Measurements from ENCODE around the gene IQSEC3.

IQSEC3 gene

DNA sequence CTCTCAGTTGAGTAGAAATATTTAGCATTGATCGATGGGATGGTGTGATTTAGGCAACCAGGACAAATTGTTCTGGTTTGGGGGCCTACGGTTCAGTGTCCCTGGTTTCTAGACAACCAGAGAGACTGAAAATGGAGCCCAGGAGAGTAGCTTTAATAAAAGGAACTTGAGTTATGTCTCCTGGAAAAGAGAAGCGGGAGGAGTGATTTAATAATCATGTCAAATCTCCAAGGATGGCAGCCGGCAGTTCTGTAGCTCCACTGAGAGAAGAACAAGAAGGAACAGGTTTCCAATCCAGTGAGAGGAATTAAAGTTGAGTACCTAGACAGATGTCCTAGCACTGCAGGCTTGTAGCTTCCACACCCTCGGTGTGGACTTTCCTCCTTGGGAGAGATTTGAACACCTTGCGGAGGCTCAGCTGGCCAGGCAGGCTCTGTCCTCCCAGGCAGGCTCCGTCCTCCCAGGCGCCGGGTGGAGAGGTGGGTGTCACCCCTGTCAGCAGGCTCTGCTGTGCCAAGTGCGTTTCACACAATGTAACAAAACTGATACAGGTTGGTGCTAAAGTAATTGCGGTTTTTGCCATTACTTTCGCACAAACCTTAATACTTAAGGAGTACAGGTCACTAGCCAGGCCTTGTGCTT is 101.5 kb downstream of the IQSEC3 start:
- no peak for DNase-seq

DNA sequence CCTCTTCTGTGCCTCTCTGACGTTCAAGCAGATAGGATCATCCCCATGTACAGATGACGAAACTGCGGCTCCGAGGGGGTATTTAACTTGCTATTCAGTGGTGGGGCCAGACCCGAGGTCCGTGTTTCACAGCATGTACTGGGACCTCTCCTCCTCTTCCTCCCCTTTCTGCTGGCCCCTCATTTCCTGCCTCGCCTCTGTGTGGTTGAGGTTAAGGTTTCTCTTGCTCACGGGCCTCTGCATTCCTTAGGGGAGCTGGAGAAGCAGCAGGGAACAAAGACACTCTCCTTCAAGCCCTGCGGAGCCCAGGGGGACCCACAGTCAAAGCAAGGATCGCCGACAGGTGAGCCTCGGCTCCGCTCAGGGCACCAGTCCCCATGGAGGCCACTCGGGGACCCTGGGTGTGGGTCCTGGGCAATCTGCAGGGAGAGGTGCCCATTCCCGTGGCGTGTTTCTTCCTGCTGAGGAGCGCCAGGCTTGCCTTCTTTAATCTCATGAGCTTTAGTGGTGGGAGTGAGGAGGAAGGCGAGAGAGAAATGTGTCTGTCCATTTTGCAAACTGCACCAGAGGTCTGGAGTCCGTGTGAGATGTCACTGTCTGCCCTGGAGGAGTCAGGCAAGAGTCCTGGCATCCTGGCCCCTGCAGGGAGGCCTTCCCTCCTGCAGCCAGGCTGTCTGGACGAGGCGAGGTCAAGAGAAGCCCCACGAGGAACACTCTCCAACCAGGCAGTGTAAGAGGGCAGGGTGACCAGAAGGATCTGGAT is 102.4 kb downstream of the IQSEC3 start:
- no peak for DNase-seq

DNA sequence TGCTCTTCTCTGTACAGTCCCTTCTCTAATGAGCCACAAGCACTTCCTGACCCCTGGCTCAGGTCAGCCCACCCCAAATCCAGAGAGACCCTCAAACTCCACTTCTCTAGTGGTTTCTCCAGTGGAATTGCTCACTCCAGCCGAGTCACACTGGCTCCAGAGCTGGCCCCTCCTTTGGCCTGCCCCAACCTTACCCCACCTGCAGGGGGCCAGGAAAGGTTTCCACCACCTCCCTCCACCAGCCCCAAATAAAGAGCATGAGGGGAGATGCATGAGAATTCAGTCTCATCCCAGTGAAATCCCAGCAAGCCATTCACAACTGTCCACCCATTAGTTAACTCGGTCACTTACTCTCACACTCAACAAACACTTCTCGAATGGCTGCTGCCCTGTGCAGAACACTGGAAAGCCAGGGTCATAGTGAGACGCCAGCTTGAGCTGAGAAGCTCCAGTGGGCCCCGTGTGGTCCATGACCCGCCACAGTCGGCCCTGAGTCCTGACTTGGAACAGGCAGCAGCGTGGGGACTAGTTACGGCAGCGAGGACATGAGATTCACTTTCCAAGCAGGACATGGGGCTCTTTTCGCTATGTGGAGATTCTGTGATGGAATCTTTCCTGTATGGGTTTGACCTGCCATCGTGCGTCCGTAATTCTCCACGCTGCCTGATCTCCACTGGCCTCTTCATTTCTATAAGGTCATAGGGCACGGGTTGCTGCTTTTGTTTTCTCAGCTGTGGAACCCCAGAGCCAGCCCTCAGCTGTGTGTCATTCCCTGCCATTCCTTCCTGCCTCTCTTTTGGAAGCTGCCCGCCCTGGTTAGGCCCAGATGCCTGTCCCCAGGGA is 103.2 kb downstream of the IQSEC3 start:
- no peak for DNase-seq

DNA sequence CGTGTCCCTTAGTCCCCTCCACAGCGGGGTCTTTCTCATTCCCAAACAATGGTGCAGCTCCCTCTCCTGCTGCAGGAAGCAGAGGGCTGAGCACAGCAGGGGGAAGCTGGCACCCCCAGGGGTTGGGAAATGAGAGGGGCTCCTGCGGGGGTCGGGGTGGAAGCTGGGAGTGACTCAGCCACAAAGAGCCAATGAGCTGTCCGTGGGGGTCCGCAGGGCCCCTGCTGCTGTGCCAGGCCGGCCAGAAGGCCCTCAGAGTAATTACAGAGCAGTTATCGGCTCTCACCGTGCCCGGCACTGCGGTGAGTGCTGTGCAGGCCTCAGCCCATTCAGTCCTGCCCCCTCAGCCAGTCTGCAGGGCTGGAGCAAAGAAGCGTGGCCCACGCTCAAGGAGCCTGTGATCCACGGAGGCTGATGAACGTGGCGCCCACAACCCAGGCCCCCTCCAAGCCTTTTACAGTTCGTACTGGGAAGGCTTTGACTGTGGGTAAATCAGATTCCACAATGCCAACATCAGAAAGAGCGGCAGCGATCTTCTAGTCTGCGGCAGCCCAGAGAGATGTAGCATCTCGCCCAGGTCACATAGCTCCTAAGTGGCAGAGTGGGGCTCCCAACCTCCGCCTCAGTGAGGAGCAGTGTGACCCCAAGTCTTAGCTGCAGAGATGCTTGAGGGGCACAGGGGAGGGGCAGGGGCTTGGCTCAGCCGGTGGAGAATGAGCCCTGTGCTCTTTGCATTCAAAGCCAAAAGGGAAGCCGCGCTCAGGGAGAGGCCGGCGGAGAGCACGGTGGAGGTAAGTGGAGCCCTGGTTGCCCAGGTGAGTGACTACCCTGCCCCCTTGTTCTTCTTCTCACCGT is 104.0 kb downstream of the IQSEC3 start:
- no peak for DNase-seq

DNA sequence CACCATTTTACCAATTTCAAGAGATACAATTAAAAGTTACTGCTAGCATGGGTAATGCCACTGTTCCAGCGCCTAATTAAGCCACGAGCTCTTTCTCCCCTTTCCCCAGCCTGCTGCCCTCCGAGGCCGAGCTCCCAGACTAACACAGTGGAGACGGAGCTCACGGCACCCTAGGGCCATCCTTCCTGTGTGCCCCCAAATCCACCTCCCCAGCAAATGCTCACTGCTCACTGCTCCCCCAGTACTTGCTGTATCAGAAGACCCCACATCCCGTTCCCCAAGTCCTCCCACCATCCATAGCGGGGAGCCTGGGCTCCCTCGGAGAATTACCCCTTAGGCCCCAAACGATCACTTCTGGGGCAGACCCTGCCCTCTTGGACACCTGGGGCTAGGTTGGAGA is 104.7 kb downstream of the IQSEC3 start:
- DNase-seq = no peak

DNA sequence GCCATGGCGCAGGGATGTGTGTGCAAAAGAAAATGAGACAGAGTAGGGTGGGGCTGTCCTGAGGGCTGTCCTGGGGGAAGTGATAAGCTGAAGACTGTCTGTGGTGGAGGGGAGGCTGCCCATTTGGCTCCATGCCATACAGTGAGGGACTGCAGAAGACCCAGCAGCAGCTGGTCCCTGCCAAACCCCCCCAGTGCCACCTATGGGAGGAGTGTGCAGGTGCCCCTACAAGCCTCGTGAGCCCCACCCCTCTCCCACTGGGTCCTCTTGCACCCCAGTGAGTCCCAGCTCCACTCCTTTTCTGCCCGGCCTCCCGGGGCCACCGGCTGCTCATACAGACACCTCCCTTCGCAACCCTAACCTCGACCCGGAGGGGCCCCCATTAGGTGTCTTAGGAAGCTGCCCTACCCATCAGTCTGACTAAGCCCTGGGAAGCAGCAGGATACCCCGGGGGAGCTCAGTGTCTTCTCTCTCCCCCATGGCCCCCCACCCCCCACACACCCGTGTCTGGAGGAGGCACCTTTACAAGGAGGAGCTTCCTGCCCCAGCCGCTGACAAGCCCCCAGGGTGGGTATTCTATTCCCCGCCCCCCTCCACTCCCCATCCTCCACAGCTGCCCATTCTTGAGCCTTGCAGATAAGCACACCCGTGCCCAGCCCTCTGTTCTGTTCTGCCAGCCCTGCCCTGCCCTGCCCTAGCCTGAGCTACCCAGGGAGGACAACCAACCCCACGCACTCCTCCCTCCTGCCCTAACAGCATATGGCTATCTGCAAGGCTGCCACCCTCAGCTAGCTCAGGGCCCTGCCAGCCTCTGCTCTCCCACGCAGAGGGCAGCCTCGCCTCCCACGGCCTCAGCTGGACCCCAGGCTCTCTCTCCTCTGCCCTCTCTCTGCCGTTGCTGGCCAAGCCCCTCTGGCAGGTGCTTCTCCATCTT is 105.4 kb downstream of the IQSEC3 start:
- no peak for DNase-seq

DNA sequence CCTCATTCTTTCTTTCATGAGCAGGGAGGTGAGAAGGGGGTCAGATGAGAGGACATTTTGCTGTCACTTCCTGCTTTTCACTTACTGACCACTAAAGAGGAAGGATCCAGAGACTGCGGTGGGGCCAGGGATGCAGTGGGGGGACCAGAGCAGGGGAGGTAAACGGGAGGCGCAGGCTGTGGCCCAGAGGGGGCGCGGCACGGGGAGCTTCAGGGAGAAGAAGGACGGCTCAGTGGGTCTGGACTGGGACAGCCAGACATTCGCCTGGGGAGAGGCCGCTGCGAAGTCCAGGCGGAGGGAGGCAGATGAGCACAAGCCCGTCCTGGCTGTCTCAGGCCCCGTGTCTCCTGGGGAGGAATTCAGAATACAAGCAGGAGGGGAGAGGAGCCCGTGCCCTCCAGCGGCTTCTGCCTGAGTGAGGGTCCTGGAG is 106.2 kb downstream of the IQSEC3 start:
- no peak for DNase-seq

DNA sequence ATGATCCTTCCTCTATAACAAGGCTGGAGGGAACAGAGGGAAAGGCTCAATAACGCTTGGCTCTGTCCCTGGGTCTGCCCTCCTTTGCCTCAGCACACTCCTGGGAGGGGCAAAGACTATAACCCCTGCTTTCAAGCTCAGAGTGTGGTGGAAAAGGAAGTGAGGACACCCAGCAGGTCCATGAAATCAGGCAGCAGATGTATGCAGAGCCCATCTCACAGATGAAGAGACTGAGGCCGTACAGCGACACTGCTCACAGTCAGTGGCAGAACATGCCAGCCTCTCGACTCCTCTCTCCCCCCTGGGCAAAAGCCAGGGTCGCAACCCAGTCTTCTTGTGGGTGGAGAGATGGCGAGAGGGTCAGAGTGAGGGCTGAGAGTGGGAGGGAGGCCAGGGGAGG is 107.6 kb downstream of the IQSEC3 start:
- DNase-seq = no peak

DNA sequence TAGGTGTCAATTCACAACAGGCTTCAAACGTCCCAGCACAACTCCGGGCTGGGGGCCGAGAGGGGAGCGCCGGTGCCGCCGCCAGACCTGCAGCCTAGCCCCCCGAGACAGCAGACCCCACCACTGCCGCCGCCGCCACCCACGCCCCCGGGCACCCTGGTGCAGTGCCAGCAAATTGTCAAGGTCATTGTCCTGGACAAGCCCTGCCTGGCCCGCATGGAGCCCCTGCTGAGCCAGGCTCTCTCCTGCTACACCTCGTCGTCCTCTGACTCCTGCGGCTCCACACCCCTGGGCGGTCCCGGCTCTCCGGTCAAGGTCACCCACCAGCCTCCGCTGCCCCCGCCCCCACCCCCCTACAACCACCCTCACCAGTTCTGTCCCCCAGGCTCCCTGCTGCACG is 108.0 kb downstream of the IQSEC3 start:
- no peak for DNase-seq

DNA sequence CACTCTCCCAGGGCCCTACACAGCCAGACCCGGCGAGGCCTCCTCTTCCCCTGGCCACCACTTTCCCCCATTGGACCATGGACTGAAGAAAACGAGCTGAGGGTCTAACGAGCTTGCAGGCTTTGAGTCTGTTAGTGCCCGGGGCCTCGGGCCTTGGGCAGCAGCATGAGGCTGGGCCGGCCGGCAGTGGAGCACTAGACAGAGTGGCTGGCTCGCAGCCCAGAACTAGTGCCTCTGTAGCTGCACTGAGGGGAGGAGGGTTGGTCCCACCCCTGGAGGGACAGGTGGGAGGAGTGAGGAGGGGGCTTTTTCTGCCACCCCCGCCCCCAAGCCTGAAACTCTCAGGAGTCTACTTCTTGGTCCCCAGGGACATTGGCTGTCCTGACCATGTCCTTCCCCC is 108.7 kb downstream of the IQSEC3 start:
- no peak for DNase-seq

DNA sequence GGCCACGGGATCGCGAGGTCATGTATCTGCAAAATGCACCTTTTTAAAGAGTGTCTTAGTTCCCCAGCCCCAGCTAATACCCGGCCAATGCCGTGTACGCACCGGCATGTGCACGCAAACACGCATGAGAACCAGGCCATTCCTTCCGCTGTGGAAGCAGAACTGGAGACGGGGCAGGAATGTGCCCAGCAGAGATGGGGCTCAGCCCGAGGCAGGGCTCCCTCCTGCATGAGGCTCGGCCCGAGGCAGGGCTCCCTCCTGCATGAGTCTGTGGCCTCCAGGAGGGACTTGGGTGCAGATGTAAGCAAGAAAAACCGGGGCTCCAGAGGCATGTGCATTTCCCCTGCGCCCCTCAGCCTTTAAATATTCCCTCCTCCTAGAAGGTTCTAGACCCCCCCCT is 109.2 kb downstream of the IQSEC3 start:
- no peak for DNase-seq

DNA sequence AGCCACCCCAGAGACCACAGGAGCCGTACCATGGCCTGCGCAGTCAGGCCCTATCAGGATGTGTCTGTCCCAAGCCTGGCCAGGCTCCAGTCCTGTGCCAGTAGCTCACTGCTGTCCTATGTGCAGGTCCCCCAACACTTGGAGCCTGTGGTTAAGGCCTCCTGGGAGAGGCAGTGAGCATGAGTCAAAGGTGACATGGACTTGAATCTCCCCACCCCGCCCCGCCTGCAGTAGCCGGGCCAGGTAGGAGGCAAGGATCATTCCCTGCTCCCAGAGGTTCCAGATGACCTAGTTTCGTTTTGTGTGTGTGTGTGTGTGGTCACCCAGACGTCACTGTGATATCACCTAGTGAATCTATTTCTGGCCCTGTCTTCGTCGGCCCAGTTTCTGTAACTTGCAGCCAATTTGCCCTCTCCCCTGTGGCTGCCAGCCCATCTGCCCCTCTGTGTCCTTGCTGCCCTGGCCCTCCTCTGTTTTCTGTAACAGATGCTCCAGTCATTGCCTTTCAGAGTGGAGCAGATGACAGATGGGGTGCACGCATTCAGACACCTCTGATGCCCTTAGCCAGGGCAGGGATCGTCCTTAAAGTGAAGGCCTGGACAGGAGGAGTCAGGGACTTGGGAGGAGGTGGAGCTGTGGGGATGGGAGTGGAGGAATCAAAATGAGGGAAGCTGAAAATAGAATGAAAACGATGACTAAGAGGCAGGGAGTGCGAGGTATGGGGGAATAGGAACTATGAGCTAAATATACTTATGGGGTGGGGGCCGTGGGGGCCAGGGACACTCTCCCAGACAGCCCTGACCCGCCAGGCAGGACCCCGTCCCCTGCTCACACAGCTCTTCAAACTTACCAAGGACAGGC is 110.0 kb downstream of the IQSEC3 start:
- no peak for DNase-seq

DNA sequence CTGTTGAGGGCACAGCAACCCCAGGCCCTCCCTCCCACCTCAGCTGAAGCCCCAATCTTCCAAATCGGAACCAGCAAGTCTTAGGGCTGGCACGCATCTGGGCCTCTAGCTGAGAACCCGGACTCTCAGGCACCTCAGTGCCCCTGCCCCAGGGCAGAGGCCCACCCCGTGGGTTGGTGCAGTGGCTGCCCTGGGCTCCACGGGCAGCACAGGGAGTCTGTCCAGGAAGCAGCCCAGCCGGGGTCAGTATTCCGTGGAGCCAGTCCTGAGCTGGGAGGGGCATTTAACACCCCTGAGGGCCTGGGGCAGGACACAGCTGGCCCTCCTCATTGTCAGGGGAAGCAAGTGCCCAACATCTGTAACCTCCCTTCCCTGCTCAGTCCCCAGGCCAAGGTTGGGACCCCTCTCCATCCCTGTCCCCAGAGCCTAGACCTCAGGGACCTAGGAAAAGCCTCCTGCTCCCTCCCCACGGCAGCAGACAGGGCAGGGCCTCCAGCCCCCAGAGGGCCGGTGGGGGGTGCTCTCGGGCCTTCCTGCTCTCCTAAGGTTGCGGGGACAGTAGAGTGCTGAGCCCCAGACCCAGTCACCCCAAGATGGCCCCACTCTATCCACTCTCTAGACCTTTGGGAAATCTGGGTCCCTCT is 110.9 kb downstream of the IQSEC3 start:
- DNase-seq = no peak

DNA sequence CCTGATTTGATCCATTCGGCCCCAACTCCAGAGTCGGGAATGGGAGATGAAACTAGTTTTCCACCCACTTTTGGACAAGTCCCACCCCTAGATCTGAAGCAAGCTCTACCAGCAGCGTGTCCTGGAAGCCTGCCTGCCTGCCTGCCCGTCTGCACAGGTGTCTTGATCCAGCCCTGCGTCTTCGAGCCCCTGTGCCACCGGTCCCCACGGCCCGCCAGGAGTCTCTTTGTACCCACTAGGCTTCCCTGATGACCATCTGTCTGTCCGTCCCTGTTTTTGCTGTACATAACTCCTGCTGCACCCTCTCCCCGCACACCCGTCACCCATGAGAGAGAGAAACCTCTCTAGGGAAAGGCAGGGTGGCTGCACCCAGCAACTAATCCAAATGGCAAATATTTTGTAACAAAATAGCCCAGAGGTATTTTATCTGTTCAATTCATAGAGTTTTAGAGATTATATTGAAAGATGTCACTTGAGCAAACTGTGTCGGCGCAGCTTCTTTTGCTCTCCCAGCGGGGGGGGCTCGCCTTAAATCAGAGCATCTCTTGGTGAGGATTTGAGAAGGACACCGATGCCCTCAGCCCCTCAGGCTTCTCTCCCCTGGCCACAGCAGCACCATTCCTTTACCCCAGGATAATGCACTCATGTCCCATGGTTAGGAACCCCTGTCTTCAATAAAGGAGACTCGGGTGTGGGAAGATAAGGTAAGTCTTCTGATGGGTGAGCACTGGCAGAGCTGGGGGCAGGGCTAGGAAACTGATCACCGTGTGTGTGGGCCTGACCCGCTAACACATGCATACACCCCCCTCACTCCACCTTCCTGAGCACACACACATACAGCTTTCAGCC is 111.6 kb downstream of the IQSEC3 start:
- no peak for DNase-seq

DNA sequence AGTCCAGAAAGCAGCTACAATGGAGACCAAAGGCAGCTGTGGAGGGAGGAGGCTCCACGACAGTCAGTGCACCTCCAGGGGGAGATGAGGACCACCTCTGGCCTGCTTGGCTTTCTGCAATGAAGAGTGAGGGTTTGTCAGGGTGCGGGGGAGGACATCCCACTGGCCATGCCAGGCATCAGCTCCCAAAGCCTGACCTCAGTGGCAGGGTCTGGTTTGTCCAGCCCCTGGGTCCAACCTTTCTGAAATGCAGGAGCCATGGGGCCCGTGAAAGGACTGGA is 112.2 kb downstream of the IQSEC3 start:
- no peak for DNase-seq

DNA sequence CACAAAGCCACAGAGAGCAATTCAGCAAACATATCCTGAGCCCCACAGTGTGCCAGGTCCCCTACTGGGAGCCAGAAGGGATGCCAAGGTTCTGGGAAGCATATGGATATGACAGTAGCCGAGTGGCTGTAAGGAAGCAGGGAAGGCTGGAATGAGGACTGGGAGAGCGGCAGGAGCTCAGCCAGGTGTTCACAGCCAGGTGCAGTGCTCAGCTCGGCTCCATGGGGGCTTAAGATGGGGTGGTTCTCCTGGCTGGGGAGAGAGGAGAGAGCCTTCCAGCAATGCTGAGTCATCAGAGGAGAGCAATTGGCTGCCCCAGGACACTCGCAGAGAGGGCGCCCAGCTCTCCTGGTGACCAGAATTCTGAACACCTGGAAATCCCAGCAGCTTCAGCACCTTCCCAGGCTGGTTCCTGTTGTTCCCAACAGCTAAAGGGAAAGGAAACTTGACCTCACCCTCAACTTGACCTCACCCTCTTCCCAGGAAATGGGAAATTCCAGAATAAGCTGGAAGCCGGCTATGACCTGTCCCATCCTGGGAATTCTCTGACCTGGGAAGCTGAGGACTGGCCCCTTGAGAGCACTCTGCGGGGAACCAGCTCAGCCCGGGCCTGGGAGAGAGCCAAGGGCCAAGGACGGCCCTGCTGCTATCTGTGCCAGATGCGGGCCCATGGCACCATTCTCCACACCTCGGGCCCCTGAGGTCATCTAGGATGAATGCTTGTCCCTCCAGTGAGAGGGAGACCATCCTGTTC is 112.7 kb downstream of the IQSEC3 start:
- no peak for DNase-seq

DNA sequence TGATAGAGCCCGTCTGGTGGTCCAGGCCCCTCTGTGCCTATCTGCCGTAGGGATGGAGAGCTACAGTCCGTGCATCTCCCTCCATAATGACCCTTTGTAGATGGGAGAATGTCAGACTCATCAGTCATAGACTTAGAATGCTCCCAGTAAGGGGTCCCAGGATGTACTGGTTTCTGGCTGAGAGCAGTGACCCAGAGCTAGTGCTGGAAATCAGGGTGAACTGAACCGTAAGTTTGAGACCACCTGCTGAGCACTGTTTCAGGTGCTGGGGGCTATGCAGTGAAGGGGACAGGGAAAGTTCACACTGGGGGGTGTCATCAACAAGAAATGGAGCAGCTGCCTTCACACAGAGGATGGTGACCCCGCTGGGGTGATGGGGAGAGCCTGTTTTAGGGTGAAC is 113.3 kb downstream of the IQSEC3 start:
- DNase-seq = no peak

DNA sequence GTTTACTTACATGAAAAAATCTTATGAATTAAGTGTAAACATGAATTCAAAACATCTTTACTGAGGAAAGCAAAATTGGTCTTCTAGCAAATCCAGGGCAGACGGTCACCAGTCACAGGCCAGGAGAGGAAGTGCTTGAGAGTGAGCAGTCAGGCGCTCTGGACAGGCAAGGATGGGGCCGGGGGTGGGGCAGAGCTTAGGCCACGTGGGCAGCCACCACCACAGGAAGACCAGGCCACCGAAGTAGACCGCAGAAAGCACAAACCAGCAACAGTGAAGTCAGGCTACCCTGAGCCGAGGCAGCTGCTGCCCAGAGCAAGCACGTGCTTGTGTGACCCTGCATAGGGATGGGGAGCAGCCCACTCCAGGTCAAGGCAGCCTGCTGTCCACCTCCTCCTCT is 113.9 kb downstream of the IQSEC3 start:
- DNase-seq = no peak

DNA sequence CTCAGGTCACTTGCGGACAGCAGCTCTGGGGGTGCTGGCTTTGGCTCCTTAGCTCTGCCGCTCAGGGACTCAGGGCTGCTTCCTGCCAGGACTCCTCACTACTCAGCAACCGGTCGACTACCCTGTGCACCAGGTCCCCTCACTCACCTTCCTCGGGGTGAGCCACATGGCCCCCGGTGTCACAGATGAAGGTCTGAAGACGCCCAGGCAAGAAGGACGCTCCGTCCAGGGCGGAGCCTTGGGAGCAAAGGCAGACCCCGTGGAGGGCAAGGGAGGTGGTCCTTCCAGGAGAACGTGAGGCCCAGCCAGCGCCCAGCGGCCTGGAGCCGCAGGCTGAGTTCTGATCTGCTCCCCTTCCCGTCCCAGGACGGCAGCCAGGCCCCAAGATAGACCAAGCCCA is 115.4 kb downstream of the IQSEC3 start:
- no peak for DNase-seq
